ENCODE measurements around the gene NUP37.
A peak's percentile ranks its signal among the peaks of the same experiment; 100 is the strongest.

The NUP37 gene

GRCh38 chr12:102029141-102029540 lies 90.8 kb downstream of the NUP37 start:
- no peak for DNase-seq (ENCODE audit: low read depth)

- no peak for DNase-seq (ENCODE audit: low read depth)
Observed at GRCh38 chr12:102026728-102027127, 93.2 kb downstream of the NUP37 start.

- no peak for DNase-seq (ENCODE audit: low read depth)
Observed at GRCh38 chr12:102024765-102025164, 95.1 kb downstream of the NUP37 start.

- DNase-seq (ENCODE audit: low read depth) = peak; percentile 25
Observed at GRCh38 chr12:102023343-102023930, 96.5 kb downstream of the NUP37 start.

Data from ELR (cell line).